Activated CD4-positive, alpha-beta T cell treated with anti-CD3 and anti-CD28 coated beads, Interleukin-10, Interleukin-2, amounts not matched to agents 100 ng/mL and 50 ng/mL, durations not matched to agents 16 hours and 8 hours (primary cell): Measurements from ENCODE around the gene PRRC2B.
"Not testable (repeated sequence)": the region's sequence is repeated elsewhere in the genome, so short reads cannot be mapped to it uniquely, and the experiment has no call there.

Experiments
- DNase-seq: peaks from one replicate; pipeline ENCODE4 v3.0.0-alpha.2; 2020

PRRC2B gene

GRCh38 chr9:131491001-131491710 lies 97.3 kb downstream of the PRRC2B start:
- no peak for DNase-seq

- no peak for DNase-seq
Measured at GRCh38 chr9:131492070-131492469, 98.2 kb downstream of the PRRC2B start.

- DNase-seq, result no peak
Measured at GRCh38 chr9:131494296-131494870, 100.5 kb downstream of the PRRC2B start.

- no peak for DNase-seq
Measured at GRCh38 chr9:131495785-131496184, 101.9 kb downstream of the PRRC2B start.

GRCh38 chr9:131496844-131497405 lies 103.0 kb downstream of the PRRC2B start:
- no peak for DNase-seq

- DNase-seq, result no peak
Measured at GRCh38 chr9:131499254-131499767, 105.4 kb downstream of the PRRC2B start.

- peak; percentile 89 for DNase-seq
Measured at GRCh38 chr9:131500377-131500776, 106.5 kb downstream of the PRRC2B start.

GRCh38 chr9:131500939-131501541 lies 107.2 kb downstream of the PRRC2B start:
- DNase-seq, result peak; percentile 85

- peak; percentile 95 for DNase-seq
Measured at GRCh38 chr9:131502781-131503625, 109.1 kb downstream of the PRRC2B start, which contains the start of gene POMT1. TSS of gene POMT1 (plus strand) at chr9:131502918. CDS start at chr9:131504219, 1,301 bp downstream.

- DNase-seq, result peak; percentile 89
Measured at GRCh38 chr9:131503626-131504465, 110.0 kb downstream of the PRRC2B start.

- no peak for DNase-seq
Measured at GRCh38 chr9:131505012-131505411, 111.1 kb downstream of the PRRC2B start.

- no peak for DNase-seq
Measured at GRCh38 chr9:131511416-131511815, 117.5 kb downstream of the PRRC2B start.

GRCh38 chr9:131511880-131512279 lies 118.0 kb downstream of the PRRC2B start:
- DNase-seq, result no peak

GRCh38 chr9:131513177-131513576 lies 119.3 kb downstream of the PRRC2B start:
- no peak for DNase-seq

- not testable (repeated sequence) for DNase-seq
Measured at GRCh38 chr9:131515559-131516031, 121.7 kb downstream of the PRRC2B start.

- no peak for DNase-seq
Measured at GRCh38 chr9:131516100-131516499, 122.2 kb downstream of the PRRC2B start.

GRCh38 chr9:131516930-131517329 lies 123.0 kb downstream of the PRRC2B start:
- no peak for DNase-seq

GRCh38 chr9:131517761-131518190 lies 123.9 kb downstream of the PRRC2B start:
- no peak for DNase-seq

GRCh38 chr9:131518553-131518952 lies 124.7 kb downstream of the PRRC2B start:
- DNase-seq, result no peak

- DNase-seq, result no peak
Measured at GRCh38 chr9:131520503-131520902, 126.6 kb downstream of the PRRC2B start.

- no peak for DNase-seq
Measured at GRCh38 chr9:131521203-131521602, 127.3 kb downstream of the PRRC2B start.
